NCI-H345 treated with DMSO at 0.1 percent for 48 hours (cell line): ENCODE data around the gene CPNE6.
A peak's percentile ranks its signal among the peaks of the same experiment; 100 is the strongest.

Experiments
- DNase-seq: peaks from one replicate; lab custom pipeline; 2025; ENCODE audit not compliant: unreplicated experiment; lab: John Stamatoyannopoulos, UW

Gene CPNE6

GRCh38 chr14:24084440-24084839, 13.1 kb downstream of the CPNE6 start:
- no peak for DNase-seq

GRCh38 chr14:24085215-24085614, 13.9 kb downstream of the CPNE6 start:
- DNase-seq = no peak

GRCh38 chr14:24086193-24086955, 15.0 kb downstream of the CPNE6 start:
- no peak for DNase-seq

- DNase-seq = no peak
Measured at GRCh38 chr14:24087004-24087403, 15.6 kb downstream of the CPNE6 start.

GRCh38 chr14:24088095-24088494, 16.7 kb downstream of the CPNE6 start:
- DNase-seq = no peak

GRCh38 chr14:24089890-24090289, 18.5 kb downstream of the CPNE6 start:
- DNase-seq = no peak

GRCh38 chr14:24092110-24092504, 20.7 kb downstream of the CPNE6 start:
- DNase-seq = no peak

- no peak for DNase-seq
Measured at GRCh38 chr14:24092505-24093206, 21.3 kb downstream of the CPNE6 start.

- DNase-seq = no peak
Measured at GRCh38 chr14:24093207-24093900, 22.0 kb downstream of the CPNE6 start.

GRCh38 chr14:24093901-24094840, 22.8 kb downstream of the CPNE6 start, which contains the start of gene PCK2:
Gene PCK2 (plus strand): TSS chr14:24094311. CDS start chr14:24094406, 95 bp downstream.
- peak; percentile 70 for DNase-seq

GRCh38 chr14:24094841-24095270, 23.5 kb downstream of the CPNE6 start:
- no peak for DNase-seq

- no peak for DNase-seq
Measured at GRCh38 chr14:24095271-24096068, 24.1 kb downstream of the CPNE6 start.

GRCh38 chr14:24096545-24097181, 25.3 kb downstream of the CPNE6 start:
- DNase-seq = no peak

GRCh38 chr14:24098229-24098926, 27.0 kb downstream of the CPNE6 start:
- no peak for DNase-seq

- DNase-seq = peak; percentile 39
Measured at GRCh38 chr14:24098927-24099813, 27.8 kb downstream of the CPNE6 start.

GRCh38 chr14:24100197-24100981, 29.0 kb downstream of the CPNE6 start:
- DNase-seq = no peak

GRCh38 chr14:24100982-24101494, 29.7 kb downstream of the CPNE6 start:
- DNase-seq = no peak
